GM08714 (cell line): ENCODE results near the gene ADGRL2.

Source experiments
- H3K4me3 ChIP-seq: fragments of 200-500 bp; sonication (Bioruptor generic); 2 replicates; pipeline ENCODE4 v1.5.1; 2014; ENCODE audit warnings: mild to moderate bottlenecking, low read length, inconsistent platforms
- ZNF274 ChIP-seq: IDR thresholded peaks from 2 replicates; pipeline ENCODE4 v1.6.1; 2012; ENCODE audit warnings: mild to moderate bottlenecking, low read depth, low read length

ADGRL2 gene

DNA sequence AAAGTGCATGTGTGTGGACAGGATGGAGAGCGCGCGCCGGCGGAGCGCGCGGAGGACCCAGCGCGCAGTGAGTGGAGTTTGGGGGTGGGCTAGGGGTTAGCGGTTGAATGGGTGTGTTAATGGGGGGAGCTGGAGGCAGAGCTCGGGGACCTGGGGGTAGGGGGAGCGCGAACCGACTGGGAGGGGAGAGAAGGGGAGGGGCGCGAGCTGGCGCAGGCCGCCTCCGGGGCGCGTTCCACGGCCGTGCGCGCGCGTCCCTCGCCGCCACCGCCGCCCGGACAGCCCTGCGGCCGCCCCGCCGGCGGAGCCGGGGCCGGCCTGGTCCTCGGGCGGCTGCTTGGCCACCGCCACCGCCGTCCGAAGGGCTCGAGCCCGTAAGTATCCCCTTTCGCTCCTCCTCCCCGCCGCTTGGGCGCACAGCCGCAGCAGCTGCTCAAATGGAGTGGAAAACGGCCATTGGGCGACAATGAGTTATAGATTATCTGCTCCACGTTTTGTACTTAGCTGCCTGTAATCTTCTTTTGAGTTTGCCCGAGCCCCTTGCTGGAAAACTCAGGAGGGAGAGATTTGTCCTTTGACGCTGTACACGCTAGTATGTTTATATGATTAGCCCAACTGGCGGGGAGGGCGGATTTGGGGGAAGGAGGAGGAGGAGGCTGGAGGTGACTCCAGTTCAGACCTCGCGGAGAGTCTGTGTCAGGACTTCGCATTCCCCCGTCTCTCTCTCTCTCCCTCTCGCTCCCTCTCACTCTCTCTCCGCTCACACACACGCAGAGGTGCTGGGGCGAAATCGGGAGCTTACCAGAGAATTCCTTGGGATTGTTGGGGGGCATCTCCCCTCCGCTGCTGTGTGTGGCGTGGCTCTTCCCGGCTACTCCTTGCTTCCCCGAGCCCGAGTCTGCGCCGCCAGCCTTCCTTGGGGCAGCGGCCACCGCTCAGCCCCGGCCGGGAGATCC lies at the start of gene ADGRL2:
ADGRL2 (plus strand) TSS at position 240 of the 956 bp plus-strand sequence. CDS start 36,051 bp downstream, outside the sequence.
- TF ChIP-seq ZNF274 = no peak

DNA sequence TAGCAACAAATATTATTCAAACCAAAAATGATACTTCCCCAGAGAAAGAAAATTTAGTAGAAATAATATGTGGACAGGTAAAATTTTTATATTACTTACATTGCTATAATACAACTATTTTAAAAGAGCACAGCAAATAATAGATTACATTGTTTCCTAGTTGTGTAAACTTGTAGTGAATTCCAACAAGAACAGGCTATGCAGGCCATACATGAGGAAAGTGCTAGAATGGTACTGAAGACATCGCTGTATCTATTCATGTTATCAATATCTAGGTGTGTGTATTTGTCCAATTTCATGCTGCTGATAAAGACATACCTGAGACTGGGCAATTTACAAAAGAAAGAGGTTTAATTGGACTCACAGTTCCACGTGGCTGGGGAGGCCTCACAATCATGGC lies 47.9 kb upstream of the ADGRL2 start:
- no peak for TF ChIP-seq ZNF274
- H3K4me3 ChIP-seq = no peak overlapping the region

More for the DNA sequence above, at the start of gene ADGRL2:
- peak within 1 kb of the TSS; percentile 68 for H3K4me3 ChIP-seq

DNA sequence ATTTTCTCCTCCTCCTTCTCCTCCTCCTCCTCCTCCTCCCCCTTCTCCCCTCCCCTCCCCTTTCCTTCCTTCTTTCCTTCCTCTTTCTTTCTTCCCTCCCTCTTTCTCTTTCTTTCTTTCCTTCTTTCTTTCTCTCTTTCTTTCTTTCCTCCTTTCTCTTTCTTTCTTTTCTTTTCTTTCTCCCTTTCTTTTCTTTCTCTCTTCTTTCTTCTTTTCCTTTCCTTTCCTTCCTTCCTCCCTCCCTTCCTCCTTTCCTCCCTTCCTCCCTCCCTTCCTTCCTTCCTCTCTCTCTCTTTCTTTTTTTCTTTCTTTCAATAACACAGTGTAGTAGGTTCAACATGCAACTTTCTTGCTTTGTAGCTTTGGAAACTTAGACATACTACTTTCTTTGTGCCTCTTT lies 46.3 kb upstream of the ADGRL2 start:
- no peak for TF ChIP-seq ZNF274
- H3K4me3 ChIP-seq = no peak overlapping the region

DNA sequence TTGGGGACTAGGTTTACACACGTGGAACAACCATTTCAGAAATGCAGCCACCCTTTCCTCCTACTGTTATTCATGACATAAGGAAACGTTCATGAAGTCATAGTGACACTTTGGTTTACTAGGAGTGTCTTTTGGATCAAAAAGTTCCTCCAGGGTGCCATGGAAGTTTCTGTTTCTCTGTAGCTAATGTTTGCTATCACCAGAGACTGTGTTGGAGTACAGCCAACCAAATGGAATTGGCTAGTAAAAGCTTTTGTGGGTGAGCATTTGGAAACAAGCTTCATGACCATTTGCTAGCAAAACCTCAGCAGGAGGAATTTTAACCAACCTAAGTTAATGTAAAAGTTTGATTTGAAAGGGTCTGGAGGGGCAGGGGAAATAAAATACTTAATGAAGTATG lies 43.9 kb upstream of the ADGRL2 start:
- no peak for TF ChIP-seq ZNF274
- H3K4me3 ChIP-seq = no peak overlapping the region

DNA sequence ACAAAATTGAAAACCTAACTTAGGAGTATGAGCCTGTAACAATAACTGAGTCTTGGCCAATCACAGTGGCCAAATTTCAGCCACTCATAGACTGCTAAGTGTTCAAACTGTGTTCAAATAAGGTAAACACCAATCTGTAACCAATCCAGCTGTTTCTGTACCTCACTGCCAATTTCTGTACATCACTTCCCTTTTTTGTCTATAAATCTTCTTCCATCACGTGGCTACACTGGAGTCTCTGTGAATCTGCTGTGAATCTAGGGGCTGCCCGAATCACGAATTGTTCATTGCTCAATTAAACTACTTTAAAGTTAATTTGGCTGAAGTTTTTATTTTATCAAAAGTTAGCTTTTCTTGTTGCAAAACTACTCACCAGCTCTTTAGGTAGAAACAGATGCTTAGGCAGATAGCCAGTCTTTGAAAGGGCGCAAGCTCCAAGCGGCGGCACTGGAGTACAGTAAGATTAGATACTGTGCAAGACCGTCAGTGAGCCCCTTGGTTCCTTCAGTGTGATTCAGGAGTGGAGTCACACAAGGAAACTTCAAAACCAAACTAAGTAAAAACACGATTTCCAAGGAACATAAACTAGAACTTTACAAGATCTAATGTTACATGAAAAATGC lies 43.2 kb upstream of the ADGRL2 start:
- no peak overlapping the region for H3K4me3 ChIP-seq
- no peak for TF ChIP-seq ZNF274

DNA sequence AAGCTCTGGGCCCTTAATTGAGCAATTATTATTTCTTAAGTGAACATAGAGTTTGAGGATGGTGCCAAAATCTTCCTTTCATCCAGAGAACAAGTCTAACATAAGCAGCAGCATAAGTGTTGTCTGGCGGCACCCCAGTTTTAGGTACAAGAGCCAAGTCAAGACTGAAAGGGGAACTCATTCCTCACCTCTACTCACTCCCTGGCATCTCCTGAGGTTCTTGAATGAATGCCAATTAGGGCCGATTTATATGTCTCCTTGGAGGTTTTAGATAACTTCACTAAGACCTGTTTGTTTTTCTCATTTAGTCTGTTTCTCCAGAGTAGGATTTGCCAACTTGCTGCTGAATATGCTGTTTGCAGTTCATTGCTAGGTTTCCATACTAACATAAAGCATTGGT lies 42.6 kb upstream of the ADGRL2 start:
- H3K4me3 ChIP-seq = no peak overlapping the region
- TF ChIP-seq ZNF274 = no peak

DNA sequence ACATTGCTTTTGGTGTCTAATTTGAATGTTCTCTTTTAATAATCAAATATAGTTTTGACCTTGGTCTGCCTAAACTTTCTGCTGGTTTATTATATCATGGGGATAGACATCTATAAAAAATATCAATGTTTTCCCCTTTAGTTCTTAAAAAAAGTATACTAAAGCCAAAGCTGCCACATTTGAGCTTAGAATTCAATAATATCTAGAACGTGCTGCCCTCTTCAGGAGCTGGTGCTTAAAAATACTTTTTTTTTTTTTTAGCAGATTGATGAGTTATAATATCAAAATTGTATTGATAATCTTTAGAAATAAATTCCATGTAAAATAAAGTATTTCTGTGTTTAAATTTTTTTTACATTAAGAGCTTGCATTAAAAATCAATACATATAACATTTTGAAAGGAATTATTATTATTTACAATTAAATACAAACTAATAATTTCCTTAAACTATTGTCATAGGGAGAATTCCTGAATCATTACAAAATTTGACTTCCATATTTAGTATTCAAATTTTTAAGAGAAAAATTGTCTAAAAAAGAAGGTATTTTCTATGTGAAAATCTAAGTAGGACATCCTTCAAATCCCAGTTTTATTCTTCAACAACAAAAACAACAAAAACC lies 40.1 kb upstream of the ADGRL2 start:
- TF ChIP-seq ZNF274 = no peak
- H3K4me3 ChIP-seq = no peak overlapping the region

DNA sequence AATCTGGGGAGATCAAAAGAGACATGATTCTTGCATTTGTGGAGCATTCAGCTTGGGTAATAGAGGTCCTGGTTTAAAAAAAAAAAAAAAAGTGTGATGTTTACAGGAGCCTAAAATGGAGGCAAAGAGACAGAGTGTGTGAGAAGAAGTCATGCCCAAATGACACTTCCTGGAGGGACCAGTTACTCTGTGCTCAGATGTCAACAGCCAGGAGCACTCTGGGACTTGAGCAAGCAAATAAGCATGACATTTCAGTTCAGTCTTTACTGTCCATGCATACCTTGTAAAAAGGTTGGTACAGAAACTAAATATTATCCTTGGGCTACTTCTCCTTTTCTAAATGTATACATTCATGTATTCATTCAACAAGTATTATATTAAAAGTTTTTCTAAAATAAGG lies 25.2 kb upstream of the ADGRL2 start:
- no peak for TF ChIP-seq ZNF274
- no peak overlapping the region for H3K4me3 ChIP-seq

DNA sequence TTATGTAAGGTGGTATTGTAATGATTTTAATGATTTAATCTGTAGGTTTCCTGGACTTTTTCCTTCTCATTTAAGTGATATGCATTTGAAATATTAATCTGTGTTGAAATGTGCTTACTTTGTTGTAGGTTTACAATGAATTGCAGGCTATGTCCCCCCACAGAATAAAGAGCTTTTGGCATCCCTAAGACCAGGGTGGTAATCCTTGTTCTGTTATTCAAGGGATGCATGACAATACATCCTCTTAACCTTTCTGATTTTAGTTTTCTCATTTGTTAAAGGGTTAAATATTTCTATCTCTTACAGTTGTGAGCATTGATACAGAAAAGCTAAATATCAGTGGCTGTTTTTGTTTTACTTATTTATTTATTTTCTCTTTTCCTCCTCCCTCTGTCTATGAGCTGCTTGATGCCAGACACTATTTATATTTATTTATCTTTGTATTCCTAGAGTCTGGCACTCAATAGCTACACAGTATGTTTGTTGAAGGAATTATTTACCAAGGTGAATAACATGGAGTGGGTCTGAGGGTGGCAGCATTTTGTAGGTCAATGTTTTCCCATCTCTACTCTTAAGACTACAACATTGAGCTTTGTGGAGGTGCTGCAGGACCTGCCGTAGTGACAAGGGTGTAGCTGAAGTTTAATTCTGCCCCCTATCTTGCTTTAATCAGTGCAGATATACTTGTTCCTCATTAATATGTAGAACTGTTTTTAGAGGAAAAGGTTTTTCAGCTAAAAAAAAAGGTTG lies 19.9 kb upstream of the ADGRL2 start:
- no peak overlapping the region for H3K4me3 ChIP-seq
- TF ChIP-seq ZNF274 = no peak

DNA sequence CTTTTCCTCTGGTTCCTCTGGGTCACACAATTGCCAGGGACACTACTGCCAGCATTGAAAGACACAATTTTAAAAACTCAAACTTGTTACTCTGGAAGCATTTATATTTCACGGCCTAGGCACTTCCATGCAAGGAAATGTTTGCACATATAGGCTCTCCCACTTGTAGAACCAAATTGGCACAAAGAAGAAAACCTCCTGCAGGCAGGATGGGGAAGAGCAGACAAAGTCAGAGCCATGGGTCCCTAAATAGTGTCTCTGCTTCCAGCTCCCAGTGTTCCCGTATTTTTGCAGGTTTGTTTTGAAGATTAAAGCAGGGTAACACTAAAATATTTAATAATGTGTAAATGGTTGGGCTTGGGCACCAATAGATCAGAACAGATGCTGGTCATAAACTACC lies 19.0 kb upstream of the ADGRL2 start:
- no peak for TF ChIP-seq ZNF274
- H3K4me3 ChIP-seq = no peak overlapping the region

DNA sequence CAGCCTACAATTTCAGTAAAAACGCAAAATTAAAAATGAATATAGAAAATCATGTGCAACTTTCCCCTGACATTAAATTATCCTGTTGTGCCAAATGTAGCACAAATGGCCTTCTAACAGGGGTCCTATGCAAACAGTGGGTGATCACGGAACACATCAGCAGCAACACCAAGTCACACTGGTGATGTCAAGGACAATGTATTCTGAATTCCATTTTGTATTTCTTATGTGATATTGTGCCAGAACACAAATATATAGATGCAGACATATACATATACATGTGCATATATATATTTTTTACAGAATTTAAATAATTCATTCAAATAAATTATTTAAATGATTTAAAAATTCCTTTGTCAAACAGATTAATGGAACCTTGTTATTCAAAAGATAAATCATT lies 8.6 kb upstream of the ADGRL2 start:
- H3K4me3 ChIP-seq = no peak overlapping the region
- TF ChIP-seq ZNF274 = no peak

DNA sequence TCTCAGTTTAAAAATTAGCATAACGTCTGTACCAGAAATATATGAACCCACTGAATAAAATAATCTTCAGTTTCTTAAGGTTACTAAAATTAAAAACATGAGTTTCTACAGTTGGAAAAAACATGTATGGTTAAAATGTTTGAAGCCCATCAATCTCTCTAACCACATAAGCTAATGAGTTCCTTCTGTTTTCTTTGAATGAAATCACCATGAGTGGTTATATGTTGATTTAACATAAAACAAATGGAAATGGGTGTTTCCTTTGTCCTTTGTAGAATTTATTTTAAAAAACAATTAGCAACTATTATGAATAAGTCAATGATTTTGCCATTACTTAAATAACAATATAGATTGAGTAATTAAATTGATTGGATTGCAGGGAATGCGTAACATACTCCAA lies 3.0 kb upstream of the ADGRL2 start:
- no peak for TF ChIP-seq ZNF274

DNA sequence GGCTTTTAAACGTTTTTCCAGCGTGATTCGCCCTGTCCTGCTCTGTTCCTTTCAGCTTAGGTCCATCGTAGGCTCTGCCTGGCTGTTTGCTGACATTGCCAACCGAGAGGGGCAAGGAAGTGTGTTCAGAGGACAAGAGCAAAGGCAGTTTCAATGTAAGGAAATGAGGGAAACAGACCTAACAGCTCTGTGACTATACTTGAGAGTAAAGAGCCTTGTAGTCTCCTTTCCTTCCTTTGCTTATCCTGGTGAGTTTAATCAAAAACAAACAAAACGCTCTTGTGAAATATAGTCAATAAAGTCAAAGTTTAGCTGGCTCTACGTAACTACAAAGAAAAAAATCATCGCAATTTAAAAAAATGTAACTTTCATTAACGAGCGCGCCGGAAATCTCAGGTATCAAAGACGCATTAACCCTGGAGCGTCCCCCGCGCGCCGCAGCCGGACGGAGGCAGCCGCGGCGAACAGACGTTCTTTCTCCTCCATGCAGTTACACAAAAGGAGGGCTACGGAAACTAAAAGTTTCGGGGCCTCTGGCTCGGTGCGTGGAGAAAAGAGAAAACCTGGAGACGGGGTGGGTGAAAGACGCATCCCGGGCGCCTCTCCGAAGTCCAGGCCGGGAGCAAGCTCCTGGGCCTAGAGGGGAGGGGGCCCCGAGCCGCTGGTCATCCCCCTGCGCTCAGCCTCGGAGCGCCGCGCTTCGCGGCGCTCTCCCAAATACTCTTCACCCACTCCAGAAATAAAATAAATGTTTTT lies 617 bp upstream of the ADGRL2 start:
- TF ChIP-seq ZNF274 = no peak
- peak overlapping the region; percentile 68 for H3K4me3 ChIP-seq

More for the DNA sequence above, 3.0 kb upstream of the ADGRL2 start:
- H3K4me3 ChIP-seq = no peak overlapping the region
